ENCODE data around the gene SRRM4.

- TF ChIP-seq, protein P1, sequence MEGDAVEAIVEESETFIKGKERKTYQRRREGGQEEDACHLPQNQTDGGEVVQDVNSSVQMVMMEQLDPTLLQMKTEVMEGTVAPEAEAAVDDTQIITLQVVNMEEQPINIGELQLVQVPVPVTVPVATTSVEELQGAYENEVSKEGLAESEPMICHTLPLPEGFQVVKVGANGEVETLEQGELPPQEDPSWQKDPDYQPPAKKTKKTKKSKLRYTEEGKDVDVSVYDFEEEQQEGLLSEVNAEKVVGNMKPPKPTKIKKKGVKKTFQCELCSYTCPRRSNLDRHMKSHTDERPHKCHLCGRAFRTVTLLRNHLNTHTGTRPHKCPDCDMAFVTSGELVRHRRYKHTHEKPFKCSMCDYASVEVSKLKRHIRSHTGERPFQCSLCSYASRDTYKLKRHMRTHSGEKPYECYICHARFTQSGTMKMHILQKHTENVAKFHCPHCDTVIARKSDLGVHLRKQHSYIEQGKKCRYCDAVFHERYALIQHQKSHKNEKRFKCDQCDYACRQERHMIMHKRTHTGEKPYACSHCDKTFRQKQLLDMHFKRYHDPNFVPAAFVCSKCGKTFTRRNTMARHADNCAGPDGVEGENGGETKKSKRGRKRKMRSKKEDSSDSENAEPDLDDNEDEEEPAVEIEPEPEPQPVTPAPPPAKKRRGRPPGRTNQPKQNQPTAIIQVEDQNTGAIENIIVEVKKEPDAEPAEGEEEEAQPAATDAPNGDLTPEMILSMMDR (IDR thresholded peaks at IDR 0.05 in 4 of 5, conservative IDR thresholded peaks at IDR 0.05 in 1 of 5) = no peak
- TF ChIP-seq POLR2A (IDR thresholded peaks at IDR 0.05) = no peak
These were observed 148.6 kb downstream of the SRRM4 start for GRCh38 chr12:119129827-119130434.
